NT2/D1 (cell line): ENCODE results near the gene CCT8.

ENCODE experiments used
- DNase-seq: peaks from one replicate; pipeline ENCODE4 v3.0.0-alpha.2; 2011; ENCODE audit warnings: low read depth, low spot score
- H3K27me3 ChIP-seq: 2 replicates; pipeline ENCODE4 v1.6.0; 2011; ENCODE audit warnings: mild to moderate bottlenecking; ENCODE audit not compliant: insufficient read length, insufficient read depth
- H3K36me3 ChIP-seq: 2 replicates; pipeline ENCODE4 v1.6.1; 2011; ENCODE audit warnings: mild to moderate bottlenecking, low read length, mixed read lengths; ENCODE audit not compliant: insufficient read depth, insufficient read length
- H3K4me1 ChIP-seq: 2 replicates; pipeline ENCODE4 v1.5.1; 2011; ENCODE audit not compliant: insufficient read depth, insufficient read length
- H3K4me3 ChIP-seq: 2 replicates; pipeline ENCODE4 v1.5.1; 2011; ENCODE audit warnings: low read depth; ENCODE audit not compliant: insufficient read length
- H3K9ac ChIP-seq: 2 replicates; pipeline ENCODE4 v1.6.0; 2011; ENCODE audit warnings: low read depth; ENCODE audit not compliant: insufficient read length
- H3K9me3 ChIP-seq: 2 replicates; pipeline ENCODE4 v1.5.1; 2011; ENCODE audit warnings: mild to moderate bottlenecking, low read length; ENCODE audit not compliant: insufficient read depth
- SUZ12 ChIP-seq: IDR thresholded peaks from 2 replicates; pipeline ENCODE4 v1.6.1; 2011; ENCODE audit not compliant: insufficient read length, insufficient read depth; ENCODE audit errors: extremely low read depth
- YY1 ChIP-seq: IDR thresholded peaks from 2 replicates; pipeline ENCODE4 v1.6.1; 2011; ENCODE audit not compliant: insufficient read length, insufficient read depth
- ZNF274 ChIP-seq: IDR thresholded peaks from 2 replicates; pipeline ENCODE4 v1.6.1; 2011; ENCODE audit warnings: mild to moderate bottlenecking, low read depth, low read length

The CCT8 gene

GRCh38 chr21:29073222-29074006, at the start of gene CCT8:
TSS of gene CCT8 (minus strand) at chr21:29073648. CDS start at chr21:29073590, 58 bp downstream.
- H3K27me3 ChIP-seq, result no peaks in the 10 kb centered on the region
- peak within 1 kb of the TSS; percentile 96 for H3K4me3 ChIP-seq
- no peaks in the 10 kb centered on the region for H3K9me3 ChIP-seq
- TF ChIP-seq YY1, result no peak
- TF ChIP-seq ZNF274, result no peak
- no peak for TF ChIP-seq SUZ12
- peaks cover 36% of the 10 kb centered on the region for H3K36me3 ChIP-seq
- peak within 1 kb of the TSS; percentile 100 for H3K9ac ChIP-seq
- H3K4me1 ChIP-seq, result no peaks in the 10 kb centered on the region
- DNase-seq, result peak; percentile 100

- TF ChIP-seq SUZ12, result no peak
- no peak for TF ChIP-seq ZNF274
- no peak for TF ChIP-seq YY1
- H3K9me3 ChIP-seq, result 0 out of 2 replicates have a peak, but pooled peaks cover 4% of the 10 kb centered on the region
- no peak overlapping the region for H3K4me3 ChIP-seq
- DNase-seq, result no peak
- no peaks in the 10 kb centered on the region for H3K36me3 ChIP-seq
- H3K27me3 ChIP-seq, result no peaks in the 10 kb centered on the region
- no peaks in the 10 kb centered on the region for H3K4me1 ChIP-seq
- H3K9ac ChIP-seq, result no peak overlapping the region
These were observed 48.3 kb upstream of the CCT8 start for GRCh38 chr21:29121759-29122158.

GRCh38 chr21:29117372-29117955, 44.0 kb upstream of the CCT8 start:
- Histone ChIP-seq H3K9ac (no peak overlapping the region), H3K4me3 (no peak overlapping the region), H3K4me1 (peaks cover 3% of the 10 kb centered on the region), H3K36me3 (no peaks in the 10 kb centered on the region), H3K27me3 (no peaks in the 10 kb centered on the region), H3K9me3 (0 out of 2 replicates have a peak, but pooled peaks cover 3% of the 10 kb centered on the region)
- no peak for DNase-seq
- TF ChIP-seq YY1, result no peak
- TF ChIP-seq SUZ12, result no peak
- no peak for TF ChIP-seq ZNF274

DNA sequence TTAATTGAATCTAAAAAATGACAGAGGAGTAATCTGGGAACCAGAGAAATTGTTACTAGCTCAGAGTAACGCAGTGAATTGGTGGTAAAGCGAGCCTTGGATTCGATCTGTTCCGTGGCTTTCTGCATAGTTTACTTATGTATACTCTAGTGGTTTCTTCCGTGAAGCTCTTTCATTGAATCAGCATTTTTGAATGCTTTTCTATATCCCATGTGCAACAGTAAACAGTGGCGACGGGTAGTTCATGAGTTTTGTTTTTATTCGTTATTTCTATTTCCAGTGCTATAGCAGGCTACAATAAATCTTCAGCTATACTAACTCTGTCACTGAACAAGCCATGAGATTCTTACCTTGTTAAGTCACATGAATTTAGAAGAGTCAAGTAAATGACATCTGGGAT, 42.5 kb upstream of the CCT8 start:
- Histone ChIP-seq H3K36me3 (no peaks in the 10 kb centered on the region), H3K4me3 (no peak overlapping the region)

GRCh38 chr21:29114765-29115500, 41.5 kb upstream of the CCT8 start:
- TF ChIP-seq YY1 (no peak), SUZ12 (no peak), ZNF274 (no peak)
- no peaks in the 10 kb centered on the region for H3K36me3 ChIP-seq
- H3K4me1 ChIP-seq, result peaks cover 3% of the 10 kb centered on the region
- H3K9me3 ChIP-seq, result no peaks in the 10 kb centered on the region
- DNase-seq, result peak; percentile 64
- H3K9ac ChIP-seq, result no peak overlapping the region
- no peak overlapping the region for H3K4me3 ChIP-seq
- H3K27me3 ChIP-seq, result no peaks in the 10 kb centered on the region

More for the DNA sequence above, 42.5 kb upstream of the CCT8 start:
- Histone ChIP-seq H3K27me3 (no peaks in the 10 kb centered on the region), H3K9ac (no peak overlapping the region), H3K9me3 (no peaks in the 10 kb centered on the region), H3K4me1 (peaks cover 3% of the 10 kb centered on the region)
- no peak for TF ChIP-seq ZNF274
- no peak for TF ChIP-seq SUZ12
- no peak for TF ChIP-seq YY1
- no peak for DNase-seq

DNA sequence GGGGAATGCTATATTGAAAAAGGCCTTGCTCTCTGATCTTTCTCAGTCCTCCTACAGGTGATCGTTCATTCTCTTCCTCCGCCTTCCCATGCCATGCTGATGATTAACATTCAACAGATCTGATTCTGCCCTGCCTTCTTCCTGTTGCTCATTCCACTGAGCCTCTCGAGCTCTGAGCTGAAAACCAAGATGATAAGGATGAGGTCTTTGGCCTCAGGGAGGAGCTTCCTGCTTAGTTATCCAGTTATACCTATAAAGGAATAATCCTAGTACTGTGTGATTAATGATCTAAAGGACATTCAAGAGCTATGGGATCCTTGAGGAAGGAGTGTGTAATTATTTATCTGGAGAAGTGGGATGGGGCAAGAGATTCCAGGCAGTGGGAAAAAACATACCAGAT, 31.8 kb upstream of the CCT8 start:
- no peak overlapping the region for H3K4me3 ChIP-seq
- no peak for TF ChIP-seq SUZ12
- TF ChIP-seq ZNF274, result no peak
- TF ChIP-seq YY1, result no peak
- H3K4me1 ChIP-seq, result no peaks in the 10 kb centered on the region
- no peaks in the 10 kb centered on the region for H3K27me3 ChIP-seq
- no peak for DNase-seq
- no peaks in the 10 kb centered on the region for H3K36me3 ChIP-seq
- H3K9me3 ChIP-seq, result no peaks in the 10 kb centered on the region; the same call in 1 of the 2 replicates
- H3K9ac ChIP-seq, result no peak overlapping the region

- Histone ChIP-seq H3K9me3 (no peaks in the 10 kb centered on the region; the same call in 1 of the 2 replicates), H3K4me3 (no peak overlapping the region), H3K36me3 (no peaks in the 10 kb centered on the region), H3K9ac (no peak overlapping the region), H3K4me1 (no peaks in the 10 kb centered on the region), H3K27me3 (no peaks in the 10 kb centered on the region)
- no peak for DNase-seq
- TF ChIP-seq SUZ12 (no peak), ZNF274 (no peak), YY1 (no peak)
These were observed 30.8 kb upstream of the CCT8 start for GRCh38 chr21:29104239-29104708.
